GM12878 (cell line): Measurements from ENCODE around the gene FCER2. TPM values are rescaled to one million over a fixed set of nuclear protein-coding genes. Genes with fewer than 3 reads are reported as not detected.

Experiments used
- ATF7 ChIP-seq: fragments of 450-650 bp; IDR thresholded peaks from 2 replicates; pipeline ENCODE4 v1.6.1; 2016; ENCODE audit warnings: low read depth, mild to moderate bottlenecking
- FOXM1 ChIP-seq: IDR thresholded peaks from 2 replicates; pipeline ENCODE4 v1.6.1; 2012; ENCODE audit warnings: low read depth, mild to moderate bottlenecking, inconsistent platforms, low read length, moderate library complexity
- GATAD2B ChIP-seq: fragments of 450-650 bp; conservative IDR thresholded peaks from 2 replicates; pipeline ENCODE4 v1.6.1; 2017; ENCODE audit warnings: low read depth, mild to moderate bottlenecking, moderate library complexity
- KAT2A ChIP-seq: conservative IDR thresholded peaks from 2 replicates; pipeline ENCODE4 v1.6.1; 2011; ENCODE audit warnings: low read depth, low read length; ENCODE audit not compliant: control insufficient read depth
- PAX5 ChIP-seq: IDR thresholded peaks from 2 replicates; pipeline ENCODE4 v1.6.1; 2011; ENCODE audit warnings: low read depth, low read length, borderline replicate concordance
- PAX8 ChIP-seq: fragments of 450-650 bp; IDR thresholded peaks from 2 replicates; pipeline ENCODE4 v1.6.1; 2017; ENCODE audit warnings: mild to moderate bottlenecking, moderate library complexity
- SIX5 ChIP-seq: IDR thresholded peaks from 2 replicates; pipeline ENCODE4 v1.6.1; 2011; ENCODE audit warnings: mild to moderate bottlenecking, low read depth, low read length, moderate library complexity; ENCODE audit not compliant: severe bottlenecking
- SMAD5 ChIP-seq: IDR thresholded peaks from 2 replicates; pipeline ENCODE4 v1.6.1; 2016; ENCODE audit warnings: antibody characterized with exemption, low read depth
- TBL1XR1 ChIP-seq: IDR thresholded peaks from 2 replicates; pipeline ENCODE4 v1.6.1; 2012; ENCODE audit warnings: low read depth, low read length, improper control_type of control experiment
- ZNF24 ChIP-seq: fragments of 450-650 bp; IDR thresholded peaks from 2 replicates; pipeline ENCODE4 v1.6.1; 2017; ENCODE audit warnings: antibody characterized with exemption, mild to moderate bottlenecking
- ZNF592 ChIP-seq: fragments of 450-650 bp; IDR thresholded peaks from 2 replicates; pipeline ENCODE4 v1.6.1; 2017; ENCODE audit warnings: mild to moderate bottlenecking, moderate library complexity
- polyA plus RNA-seq, 11 experiments: library from polyadenylated mRNA; depleted of rRNA in 4 of 11; unstranded in 6 of 11; stranded (reverse) in 5 of 11; fragments of >200 nt; fragmentation: Nextera tagmentation in 4 of 11; fragmentation: Illumina TruSeq in 1 of 11; extraction: Ambion mirVana in 4 of 11; extraction: Trizol in 1 of 11; gene quantifications; 1 replicate in 1 of 11; 2 replicates in 10 of 11; pipeline versions ENCODE4 v1.2.1 to v1.2.3, GENCODE V29; 2011 to 2016; ENCODE audit warnings: inconsistent platforms in 2 of 11, missing spikeins in 2 of 11, low read depth in 1 of 11
- total RNA-seq, 4 experiments: library from RNA; depleted of rRNA in 3 of 4; stranded (reverse); fragments of >200 nt in 3 of 4; fragmentation: Illumina TruSeq in 1 of 4; extraction: Trizol in 1 of 4; gene quantifications; 2 replicates each; pipeline versions ENCODE4 v1.2.1 to v1.2.3, GENCODE V29; 2013 to 2021
- TF ChIP-seq, protein P1 (sequence below): fragments of 450-650 bp; IDR thresholded peaks from 2 replicates; pipeline ENCODE4 v1.6.1; 2017; ENCODE audit warnings: borderline replicate concordance

Gene FCER2
- total and polyA plus RNA-seq, 10 of the 15 experiments (the other 5 are each of a cell fraction or from before 2014, with no cell fraction given), result 44.0 to 424 (median 241) TPM

DNA sequence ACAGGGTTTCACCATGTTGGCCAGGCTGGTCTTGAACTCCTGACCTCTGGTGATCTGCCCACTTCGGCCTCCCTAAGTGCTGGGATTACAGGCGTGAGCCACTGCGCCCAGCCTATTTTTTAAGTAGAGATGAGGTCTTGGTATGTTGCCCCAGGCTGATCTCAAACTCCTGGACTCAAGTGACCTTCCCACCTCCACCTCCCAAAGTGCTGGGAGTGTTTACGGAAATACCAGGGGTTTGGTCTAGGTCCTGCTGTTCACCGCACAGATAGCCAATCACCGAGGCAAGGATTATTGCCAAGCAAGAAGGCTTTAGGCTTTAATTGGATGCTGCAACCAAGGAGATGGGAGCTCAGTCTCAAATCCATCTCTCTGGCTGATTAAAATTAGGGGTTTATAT, 18.4 kb upstream of the FCER2 start (continued):
- TF ChIP-seq PAX5 (no peak), ATF7 (no peak), ZNF24 (no peak), SIX5 (no peak), TBL1XR1 (no peak), GATAD2B (no peak), KAT2A (no peak), ZNF592 (no peak), PAX8 (no peak), SMAD5 (no peak), FOXM1 (no peak)
- TF ChIP-seq, protein P1, sequence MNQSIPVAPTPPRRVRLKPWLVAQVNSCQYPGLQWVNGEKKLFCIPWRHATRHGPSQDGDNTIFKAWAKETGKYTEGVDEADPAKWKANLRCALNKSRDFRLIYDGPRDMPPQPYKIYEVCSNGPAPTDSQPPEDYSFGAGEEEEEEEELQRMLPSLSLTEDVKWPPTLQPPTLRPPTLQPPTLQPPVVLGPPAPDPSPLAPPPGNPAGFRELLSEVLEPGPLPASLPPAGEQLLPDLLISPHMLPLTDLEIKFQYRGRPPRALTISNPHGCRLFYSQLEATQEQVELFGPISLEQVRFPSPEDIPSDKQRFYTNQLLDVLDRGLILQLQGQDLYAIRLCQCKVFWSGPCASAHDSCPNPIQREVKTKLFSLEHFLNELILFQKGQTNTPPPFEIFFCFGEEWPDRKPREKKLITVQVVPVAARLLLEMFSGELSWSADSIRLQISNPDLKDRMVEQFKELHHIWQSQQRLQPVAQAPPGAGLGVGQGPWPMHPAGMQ, result no peak
- TF ChIP-seq, all 136 proteins: peak for 0
